Measurements from ENCODE around the gene ARHGAP26.

GRCh38 chr5:143267186-143267585 lies 497.0 kb downstream of the ARHGAP26 start:
- TF ChIP-seq CTCF (IDR thresholded peaks at IDR 0.05) (no peak), POLR2A (IDR thresholded peaks at IDR 0.05) (no peak)
